ENCODE measurements around the gene PPM1L.
"Not testable (repeated sequence)": the region's sequence is repeated elsewhere in the genome, so short reads cannot be mapped to it uniquely, and the experiment has no call there.

The PPM1L gene

GRCh38 chr3:160987982-160988964 is 232.2 kb downstream of the PPM1L start:
- no peak for DNase-seq

- DNase-seq = no peak
These were observed 234.4 kb downstream of the PPM1L start for GRCh38 chr3:160990446-160990845.

- no peak for DNase-seq
These were observed 236.7 kb downstream of the PPM1L start for GRCh38 chr3:160992712-160993111.

DNA sequence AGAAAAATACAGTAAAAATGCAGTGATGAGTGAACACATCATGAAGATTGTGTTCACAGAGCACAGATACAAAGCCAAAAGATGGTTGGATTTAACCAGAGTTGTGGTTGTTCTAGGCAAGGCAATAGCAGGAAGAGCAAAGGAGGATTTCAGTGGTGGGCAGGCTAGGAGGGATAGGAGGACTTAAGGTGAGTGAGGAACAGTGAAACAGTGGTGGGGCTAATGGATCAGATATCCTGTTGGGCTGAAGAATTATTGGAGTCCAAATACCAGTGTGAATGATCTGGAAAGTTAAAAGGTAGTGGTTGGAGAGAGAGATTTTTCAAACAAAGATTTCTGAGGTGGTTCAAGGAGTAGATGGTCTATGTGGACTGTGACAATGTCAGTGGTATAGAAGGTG is 240.8 kb downstream of the PPM1L start:
- DNase-seq = no peak

GRCh38 chr3:160998581-160998980 is 242.6 kb downstream of the PPM1L start:
- DNase-seq = no peak

DNA sequence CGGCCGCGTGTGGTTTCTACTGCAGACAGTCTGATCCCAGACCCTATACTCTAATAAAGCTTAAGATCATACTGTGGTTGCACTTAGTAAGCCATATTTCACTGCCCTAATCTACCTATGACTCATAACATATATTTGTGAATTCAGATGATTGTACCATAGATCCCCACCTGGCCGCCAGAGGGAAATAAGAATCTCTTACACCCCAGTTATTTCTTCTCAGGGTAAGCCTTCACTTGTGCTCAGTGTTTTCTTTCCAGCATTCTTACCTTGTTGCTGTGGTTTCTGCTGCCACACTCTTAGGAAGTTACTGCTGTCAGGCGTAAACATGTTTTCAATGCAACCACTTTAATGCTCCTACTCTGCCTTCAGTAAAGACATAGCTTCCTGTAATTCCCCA is 243.2 kb downstream of the PPM1L start:
- no peak for DNase-seq

- no peak for DNase-seq
These were observed 252.1 kb downstream of the PPM1L start for GRCh38 chr3:161008086-161008485.

GRCh38 chr3:161010151-161010550 is 254.1 kb downstream of the PPM1L start:
- not testable (repeated sequence) for DNase-seq

DNA sequence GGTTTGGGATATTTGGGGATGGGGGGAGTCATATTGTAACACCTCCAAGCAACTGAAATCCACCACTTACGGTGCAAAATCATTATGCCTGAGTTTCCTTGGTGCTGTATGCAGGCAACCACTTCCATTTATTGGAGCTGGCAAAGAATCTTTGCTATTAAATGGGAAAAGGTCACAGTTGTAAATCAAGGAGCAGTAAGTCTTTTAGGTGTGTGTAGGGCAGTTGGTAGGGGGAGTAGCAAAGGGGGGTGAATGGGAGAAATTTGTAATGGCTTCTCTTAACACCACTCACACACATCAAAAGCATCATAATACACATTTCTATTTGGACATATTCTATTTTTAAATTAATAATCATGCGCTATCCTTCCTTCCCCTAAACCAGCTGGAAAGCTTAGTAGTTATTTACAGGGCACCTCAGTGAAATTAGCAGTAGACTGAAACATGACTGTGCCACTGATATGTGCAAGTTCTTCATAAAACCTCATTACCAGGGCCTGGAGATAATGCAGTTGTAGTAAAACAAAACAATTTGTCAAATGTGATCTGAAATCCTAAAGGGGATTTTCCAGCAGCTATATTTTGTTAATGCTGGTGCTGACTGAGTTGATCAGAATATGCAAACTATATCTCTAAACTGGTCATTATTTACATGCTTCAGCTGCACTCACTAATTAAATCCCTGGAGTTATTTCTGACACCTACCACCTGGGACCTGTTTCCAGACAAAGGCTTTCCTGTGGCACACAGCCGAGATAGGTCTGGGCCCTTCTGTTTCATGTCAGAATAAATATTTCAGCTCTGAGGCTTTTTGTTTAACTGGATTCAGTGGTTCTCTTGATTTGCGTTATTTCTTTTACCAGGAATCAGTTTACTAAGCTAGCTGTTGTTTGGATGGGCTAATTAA is 259.1 kb downstream of the PPM1L start:
- DNase-seq = peak in 2 of 14 donors; percentile 24 to 96

- DNase-seq = peak in 1 of 14 donors; percentile 18
These were observed 260.6 kb downstream of the PPM1L start for GRCh38 chr3:161016417-161017313.

DNA sequence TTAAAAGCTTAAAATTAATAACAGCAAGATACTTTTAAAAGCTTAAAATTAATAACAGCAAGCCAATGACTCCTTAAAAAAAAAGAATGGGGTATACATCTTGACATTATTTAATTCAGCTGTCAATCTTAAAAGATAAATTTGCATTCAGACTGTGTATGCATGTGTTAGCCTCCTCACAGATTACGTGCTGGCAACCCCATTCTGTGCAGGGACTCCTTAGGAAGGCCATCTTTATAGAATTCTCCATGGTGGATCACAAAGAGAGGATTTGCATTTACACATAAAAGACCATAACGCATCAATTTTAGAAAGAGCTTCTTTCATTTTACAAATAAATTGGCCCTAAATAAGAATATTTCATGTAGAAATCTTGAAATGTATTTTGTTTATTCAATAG is 261.9 kb downstream of the PPM1L start:
- DNase-seq = no peak

DNA sequence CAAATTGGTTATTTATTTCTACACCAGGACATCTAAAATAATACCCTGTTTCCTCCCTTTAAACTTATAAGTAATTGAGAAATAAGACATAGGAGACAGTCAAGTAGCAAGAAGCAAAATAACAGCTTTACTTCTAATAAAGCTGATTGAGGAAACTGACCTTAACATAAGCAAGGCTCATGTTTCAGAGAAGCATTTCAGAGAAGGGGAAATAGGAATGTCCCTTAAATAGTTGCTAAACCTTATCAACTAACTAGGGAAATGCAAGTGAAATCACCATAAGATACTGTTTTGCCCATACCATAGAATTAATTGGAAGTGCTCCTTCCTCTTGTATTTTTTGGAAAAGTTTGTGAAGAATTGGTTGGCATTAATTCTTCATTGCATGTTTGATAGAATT is 264.2 kb downstream of the PPM1L start:
- no peak for DNase-seq

DNA sequence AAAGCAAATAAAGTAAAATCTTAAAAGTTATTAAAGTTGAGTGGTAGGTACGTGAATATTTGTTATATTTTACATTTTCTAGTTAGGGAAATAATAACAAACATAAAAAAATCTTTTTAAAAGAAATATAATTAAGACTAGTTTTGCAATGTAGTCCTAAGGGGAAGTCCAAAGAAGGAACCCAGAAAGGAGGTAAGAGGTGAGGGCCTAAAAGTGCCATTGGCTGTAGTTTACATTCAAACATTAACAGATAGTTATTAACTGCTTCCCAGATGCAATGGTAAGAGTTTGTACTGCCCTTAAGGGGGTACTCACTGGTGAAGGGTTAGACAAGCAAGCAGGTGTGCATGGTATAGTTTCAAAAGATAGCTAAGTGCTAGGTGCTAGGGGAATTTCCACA is 269.9 kb downstream of the PPM1L start:
- no peak for DNase-seq

DNA sequence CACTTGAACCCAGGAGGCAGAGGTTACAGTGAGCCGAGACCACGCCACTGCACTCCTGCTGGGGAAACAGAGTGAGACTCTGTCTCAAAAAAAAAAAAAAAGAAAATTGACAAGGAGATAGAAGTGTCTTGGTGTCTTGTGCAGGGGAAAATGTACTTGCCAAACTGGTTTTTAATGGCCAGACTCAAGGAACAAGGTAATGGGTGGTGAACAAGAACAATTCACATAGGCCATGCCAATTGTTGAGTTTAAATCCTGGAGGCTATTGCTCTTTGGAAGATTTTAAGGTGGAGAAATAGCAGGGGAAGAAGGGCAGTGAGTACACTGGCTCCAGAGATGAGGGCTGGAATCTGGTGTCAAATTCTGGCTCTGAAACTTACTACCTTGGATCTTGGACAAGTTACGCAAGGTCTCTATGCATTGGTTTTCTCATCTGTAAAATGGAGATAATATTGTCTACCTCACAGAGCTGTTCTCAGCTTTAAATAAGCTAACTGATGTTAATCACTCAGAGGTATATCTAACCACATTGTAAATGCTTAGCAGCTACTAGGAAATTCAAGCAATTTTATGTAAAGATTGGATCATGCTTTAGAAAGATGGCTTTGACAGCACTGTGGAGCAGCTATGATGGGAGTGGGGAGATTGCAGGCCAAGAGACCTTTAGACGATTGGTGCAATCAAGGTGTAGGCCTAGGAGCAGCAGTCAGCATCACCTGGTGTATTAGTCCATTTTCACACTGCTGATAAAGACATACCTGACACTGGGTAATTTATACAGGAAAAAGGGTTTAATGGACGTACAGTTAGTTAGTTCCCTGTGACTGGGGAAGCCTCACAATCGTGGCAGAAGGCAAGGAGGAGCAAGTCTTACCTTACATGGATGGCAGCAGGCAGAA is 270.8 kb downstream of the PPM1L start:
- no peak for DNase-seq

DNA sequence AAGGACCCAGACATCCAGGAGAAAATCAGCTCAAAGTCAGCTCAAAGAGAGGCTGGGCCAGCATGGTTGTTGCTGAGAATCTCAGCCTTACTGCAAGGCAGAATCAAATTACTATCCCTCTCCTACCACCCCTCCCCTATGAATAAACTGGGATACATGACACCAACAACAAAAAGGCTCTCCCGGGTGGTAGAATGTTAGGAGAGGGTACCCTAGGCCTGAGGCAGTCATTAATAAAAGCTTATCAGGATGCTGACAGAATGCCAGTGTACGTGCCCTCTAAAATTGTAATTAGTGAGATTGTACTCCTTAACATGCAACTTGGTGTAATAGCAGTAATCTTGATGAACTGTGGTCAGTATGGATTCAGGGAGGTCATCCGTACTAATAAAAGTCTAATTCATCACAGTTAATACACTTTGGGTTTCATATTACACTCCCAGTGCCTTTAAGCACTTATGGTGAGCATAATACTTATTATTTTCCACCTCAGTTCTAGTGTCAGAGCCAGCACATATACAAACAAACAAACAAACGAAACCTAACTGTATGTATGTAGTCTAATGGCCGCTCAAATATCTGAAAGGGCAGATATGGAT is 272.6 kb downstream of the PPM1L start:
- DNase-seq = no peak

DNA sequence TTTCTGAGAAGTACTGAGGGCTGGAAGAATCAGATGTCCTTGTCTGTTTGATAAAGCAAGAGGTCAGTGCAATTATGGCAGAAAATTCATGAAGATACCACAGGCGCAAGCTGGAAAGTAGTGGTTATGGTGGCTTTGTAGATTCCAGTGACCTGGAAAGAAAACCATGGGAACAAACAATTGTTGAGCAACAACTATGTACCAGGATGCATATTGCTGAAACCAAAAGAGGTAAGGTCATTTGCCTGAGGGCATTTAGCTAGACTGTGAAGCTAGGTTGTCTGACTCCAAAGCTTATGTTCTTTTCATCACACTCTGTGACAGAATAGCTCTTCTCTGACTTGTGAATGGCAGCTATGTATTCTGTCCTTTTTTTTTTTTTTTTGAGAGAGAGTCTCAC is 275.1 kb downstream of the PPM1L start:
- DNase-seq = no peak

DNA sequence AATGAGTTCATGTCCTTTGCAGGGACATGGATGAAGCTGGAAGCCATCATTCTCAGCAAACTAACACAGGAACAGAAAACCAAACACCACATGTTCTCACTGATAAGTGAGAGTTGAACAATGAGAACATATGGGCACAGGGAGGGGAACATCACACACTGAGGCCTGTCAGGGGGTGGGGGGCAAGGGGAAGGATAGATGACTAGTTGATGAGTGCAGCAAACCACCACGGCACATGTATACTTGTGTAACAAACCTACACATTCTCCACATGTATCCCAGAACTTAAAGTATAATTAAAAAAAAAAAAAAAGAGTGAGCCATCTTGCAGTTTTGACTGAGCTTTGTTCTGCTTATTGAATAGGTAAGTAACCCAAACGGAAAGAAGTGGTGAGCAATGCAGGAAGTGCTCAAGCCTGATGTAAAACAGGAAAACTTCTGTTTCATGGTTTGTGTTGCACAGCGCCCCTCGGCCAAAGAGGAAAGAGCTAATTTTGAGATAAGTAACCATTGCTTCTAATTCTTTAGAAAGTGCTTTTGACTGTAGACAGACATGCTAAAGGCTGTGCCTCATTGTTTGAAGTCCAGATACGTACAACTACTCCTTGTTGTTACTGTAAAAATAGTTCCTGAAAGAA is 279.0 kb downstream of the PPM1L start:
- DNase-seq = not testable (repeated sequence)

DNA sequence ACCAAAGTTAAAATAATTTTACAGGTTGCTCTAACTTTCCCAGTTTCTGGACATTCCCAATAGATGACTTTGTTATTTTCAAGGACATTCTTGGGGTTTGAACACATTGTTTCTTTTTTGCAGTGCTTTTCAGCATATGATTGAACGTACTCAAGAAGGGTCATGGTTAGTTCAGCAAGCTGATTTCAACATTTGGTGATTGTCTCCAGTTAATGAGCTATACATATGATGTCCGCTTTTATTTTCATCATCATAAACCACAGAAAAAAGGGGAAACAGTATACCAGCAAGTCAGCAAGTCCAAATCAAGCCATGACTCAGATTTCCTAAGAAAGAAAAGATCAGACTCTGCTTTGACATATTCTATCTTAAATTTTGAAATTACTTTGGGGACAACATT is 279.7 kb downstream of the PPM1L start:
- DNase-seq = no peak

GRCh38 chr3:161038725-161039124 is 282.7 kb downstream of the PPM1L start:
- DNase-seq = no peak

GRCh38 chr3:161042023-161042501 is 286.0 kb downstream of the PPM1L start:
- DNase-seq = no peak

Measured in C1 segment of cervical spinal cord (tissue), 14 donors.